ENCODE measurements around the gene CD2BP2. TPM values are rescaled to one million over a fixed set of nuclear protein-coding genes. Genes with fewer than 3 reads are reported as not detected.

Gene CD2BP2
- total and polyA plus RNA-seq, 2 of the 13 experiments (the other 11 are each of a cell fraction or from before 2014, with no cell fraction given), result 24.9 to 54.6 TPM

GRCh38 chr16:30379158-30379783 lies 24.2 kb upstream of the CD2BP2 start (continued):
- no peak for TF ChIP-seq ZNF816 (CRISPR knock-in tag; IDR thresholded peaks at IDR 0.05; ENCODE audit: borderline replicate concordance)
- no peak for TF ChIP-seq HHEX (CRISPR knock-in tag; IDR thresholded peaks at IDR 0.05)
- TF ChIP-seq ZNF18 (CRISPR knock-in tag; IDR thresholded peaks at IDR 0.05; ENCODE audit: insufficient replicate concordance), result peak; percentile 2
- no peak for TF ChIP-seq PLRG1 (conservative IDR thresholded peaks at IDR 0.05)
- no peak for TF ChIP-seq SALL1 (CRISPR knock-in tag; IDR thresholded peaks at IDR 0.05)
- TF ChIP-seq CEBPZ (IDR thresholded peaks at IDR 0.05; ENCODE audit: low read length), result no peak
- no peak for TF ChIP-seq ZMYM3 (CRISPR knock-in tag; IDR thresholded peaks at IDR 0.05)
- TF ChIP-seq ZNF318 (CRISPR knock-in tag; IDR thresholded peaks at IDR 0.05), result no peak
- no peak for TF ChIP-seq FOXA3 (CRISPR knock-in tag; IDR thresholded peaks at IDR 0.05)
- no peak for TF ChIP-seq ZNF10 (CRISPR knock-in tag; IDR thresholded peaks at IDR 0.05; ENCODE audit: borderline replicate concordance, low read depth)
- TF ChIP-seq ZNF414 (CRISPR knock-in tag; IDR thresholded peaks at IDR 0.05), result no peak
- TF ChIP-seq RCOR2 (CRISPR knock-in tag; IDR thresholded peaks at IDR 0.05), result no peak
- TF ChIP-seq EEA1 (CRISPR knock-in tag; IDR thresholded peaks at IDR 0.05; ENCODE audit: borderline replicate concordance), result peak; percentile 87
- TF ChIP-seq PCBP2 (optimal IDR thresholded peaks at IDR 0.05; ENCODE audit: low read depth, low read length, poor library complexity, severe bottlenecking), result no peak
